Pancreas (tissue), 10 donors: ENCODE results near the gene TP53BP2. TPM values are rescaled to one million over a fixed set of nuclear protein-coding genes. Genes with fewer than 3 reads are reported as not detected.

Source experiments
- ATAC-seq, 4 donors: fragments of 200-7000 bp; cut with Tn5 transposase; one replicate each; pipeline versions ENCODE4 v1.8.0 to v1.9.1; 2020; ENCODE audit warnings: mild to moderate bottlenecking in 4 of 4, moderate library complexity in 4 of 4
- DNase-seq, 6 donors: peaks; one replicate each; pipeline ENCODE4 v3.0.0-alpha.2; 2020
- FAIRE-seq: peaks from 2 replicates; lab custom pipeline; 2012; peaks lifted over from hg19 to GRCh38; lab: Jason Lieb, UNC
- H3K27ac ChIP-seq, 4 donors: fragments of 200-600 bp; sonication (generic); 1 replicate in 3 of 4; 2 replicates in 1 of 4; pipeline versions ENCODE4 v1.5.0 to v1.8.0; 2020
- H3K27me3 ChIP-seq, 4 donors: fragments of 200-600 bp; one replicate each; pipeline ENCODE4 v1.8.0; 2021
- H3K36me3 ChIP-seq, 3 donors: fragments of 200-600 bp; sonication (generic) in 1 of 3; one replicate each; pipeline versions ENCODE4 v1.5.0 to v1.8.0; 2020 to 2021
- H3K4me1 ChIP-seq, 3 donors: fragments of 200-600 bp; one replicate each; pipeline ENCODE4 v1.8.0; 2021
- H3K4me3 ChIP-seq, 4 donors: fragments of 200-600 bp; sonication (generic) in 2 of 4; one replicate each; pipeline versions ENCODE4 v1.5.0 to v1.8.0; 2020 to 2021
- H3K9me3 ChIP-seq, 4 donors: fragments of 200-600 bp; one replicate each; pipeline ENCODE4 v1.8.0; 2021
- WGBS, 2 donors: extraction: QIAGEN DNeasy Blood & Tissue Kit; methylation state at CpG; one replicate each; pipeline ENCODE4 v1.1.7; 2013; 5-methylcytosine and 5-hydroxymethylcytosine counted together
- intact Hi-C, 3 donors: fragments of 100-400 bp; cut with DNase I; formaldehyde crosslinking; loops; one replicate each; pipeline versions ENCODE4 v1.11.1 to v1.14.2; 2022
- polyA plus RNA-seq, 2 donors: library from polyadenylated mRNA; stranded (reverse); fragments of 200-250 nt; gene quantifications; one replicate each; pipeline ENCODE4 v1.2.3, GENCODE V29; 2013
- total RNA-seq, 6 donors: library from RNA; stranded (reverse); fragmentation: NEBNext Ultra II Directional in 4 of 6; extraction: Animal tissue kit (Norgen Biotek cat#: 25700) in 4 of 6; gene quantifications; one replicate each; pipeline versions ENCODE4 v1.2.1 to v1.2.4, GENCODE V29; 2021 to 2023
- TF ChIP-seq, protein P1 (sequence below), 4 donors: fragments of 200-600 bp; sonication (generic) in 3 of 4; IDR thresholded peaks; one replicate each; pipeline versions ENCODE4 v1.5.0 to v1.8.0; 2021; ENCODE audit warnings: antibody characterized with exemption in 4 of 4
- donor health status: healthy with polysubstance abuse.
- donor health status: DM: no; HTN: no; CAD: no; lungs with moderate emphysema.
- donor health status: DM: no; HTN: no; CAD: no.
- donor health status: control.
- donor health status: control.
- donor health status: Bipolar disorder and iron deficiency.
- donor health status: DM: yes; HTN: yes; CAD: no.
- donor health status: DM: no; HTN: no; CAD: no.
- donor health status: DM: no; HTN: no; CAD: no.
- donor health status: DM: yes; HTN: yes; CAD: no.

Gene TP53BP2
- total and polyA plus RNA-seq, 8 donors: 5.5 to 31.7 (median 14.1) TPM

DNA sequence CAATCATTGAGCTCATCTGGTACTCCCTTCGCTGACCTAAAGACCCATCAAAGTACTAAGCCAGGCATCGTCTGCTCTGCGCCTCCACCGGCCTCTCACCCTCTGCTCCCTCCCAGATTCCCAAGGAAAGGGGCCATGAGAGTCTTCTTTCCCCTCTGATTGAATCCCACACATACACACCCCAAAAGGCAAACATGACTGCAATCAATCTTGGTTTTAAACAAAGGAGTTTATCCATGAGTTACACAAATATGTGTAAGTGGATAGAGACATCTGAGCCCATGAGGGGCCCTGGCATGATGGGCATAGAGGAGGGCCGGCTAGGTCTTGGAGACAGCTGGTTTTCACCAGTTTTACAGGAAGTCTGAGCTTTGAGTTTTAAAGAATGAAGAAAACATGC is 82.5 kb downstream of the TP53BP2 start:
- FAIRE-seq (no peak), DNase-seq (no peak), ATAC-seq (no peak)
- intact Hi-C loops: no loop called here
- H3K36me3 ChIP-seq: peaks cover 0 to 47% (median 4%) of the 10 kb centered on the region in 3 donors
- WGBS, 2 donors: 93 to 98% methylated on average over 5 of the region's 5 CpGs
- no peak overlapping the region for H3K4me3 ChIP-seq
- TF ChIP-seq, protein P1, sequence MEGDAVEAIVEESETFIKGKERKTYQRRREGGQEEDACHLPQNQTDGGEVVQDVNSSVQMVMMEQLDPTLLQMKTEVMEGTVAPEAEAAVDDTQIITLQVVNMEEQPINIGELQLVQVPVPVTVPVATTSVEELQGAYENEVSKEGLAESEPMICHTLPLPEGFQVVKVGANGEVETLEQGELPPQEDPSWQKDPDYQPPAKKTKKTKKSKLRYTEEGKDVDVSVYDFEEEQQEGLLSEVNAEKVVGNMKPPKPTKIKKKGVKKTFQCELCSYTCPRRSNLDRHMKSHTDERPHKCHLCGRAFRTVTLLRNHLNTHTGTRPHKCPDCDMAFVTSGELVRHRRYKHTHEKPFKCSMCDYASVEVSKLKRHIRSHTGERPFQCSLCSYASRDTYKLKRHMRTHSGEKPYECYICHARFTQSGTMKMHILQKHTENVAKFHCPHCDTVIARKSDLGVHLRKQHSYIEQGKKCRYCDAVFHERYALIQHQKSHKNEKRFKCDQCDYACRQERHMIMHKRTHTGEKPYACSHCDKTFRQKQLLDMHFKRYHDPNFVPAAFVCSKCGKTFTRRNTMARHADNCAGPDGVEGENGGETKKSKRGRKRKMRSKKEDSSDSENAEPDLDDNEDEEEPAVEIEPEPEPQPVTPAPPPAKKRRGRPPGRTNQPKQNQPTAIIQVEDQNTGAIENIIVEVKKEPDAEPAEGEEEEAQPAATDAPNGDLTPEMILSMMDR (IDR thresholded peaks at IDR 0.05): no peak
- no peaks in the 10 kb centered on the region for H3K27me3 ChIP-seq
- H3K4me1 ChIP-seq: no peaks in the 10 kb centered on the region
- H3K9me3 ChIP-seq: no peaks in the 10 kb centered on the region
- no peak overlapping the region for H3K27ac ChIP-seq

DNA sequence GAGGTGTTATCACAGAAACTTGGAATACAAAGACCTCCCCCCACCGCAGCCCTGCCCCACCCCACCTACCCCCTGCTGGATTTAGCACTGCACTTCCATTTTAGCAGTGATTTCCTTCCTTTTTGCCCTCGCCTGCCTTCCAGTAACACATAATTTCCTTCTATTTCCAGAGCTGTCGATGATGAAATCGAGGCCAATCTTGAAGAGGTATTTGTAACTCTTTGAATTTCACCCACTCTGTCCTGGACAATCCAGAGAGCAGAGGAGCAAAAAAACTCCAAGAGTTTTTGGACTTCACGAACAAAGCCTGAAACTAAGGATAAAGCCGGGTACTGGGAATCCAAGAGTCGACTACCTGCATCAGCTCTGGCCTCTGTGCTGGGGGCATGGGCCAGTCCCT is 84.3 kb downstream of the TP53BP2 start:
- no peak overlapping the region for H3K27ac ChIP-seq
- ATAC-seq (no peak), FAIRE-seq (no peak), DNase-seq (no peak)
- no peak overlapping the region for H3K4me3 ChIP-seq
- H3K4me1 ChIP-seq: no peaks in the 10 kb centered on the region
- no peaks in the 10 kb centered on the region for H3K9me3 ChIP-seq
- intact Hi-C loops: no loop called here
- TF ChIP-seq, protein P1 (IDR thresholded peaks at IDR 0.05): no peak
- WGBS, 2 donors: 81 to 88% methylated on average over 7 of the region's 7 CpGs
- no peaks in the 10 kb centered on the region for H3K27me3 ChIP-seq
- H3K36me3 ChIP-seq: peaks cover 0 to 59% (median 4%) of the 10 kb centered on the region in 3 donors

DNA sequence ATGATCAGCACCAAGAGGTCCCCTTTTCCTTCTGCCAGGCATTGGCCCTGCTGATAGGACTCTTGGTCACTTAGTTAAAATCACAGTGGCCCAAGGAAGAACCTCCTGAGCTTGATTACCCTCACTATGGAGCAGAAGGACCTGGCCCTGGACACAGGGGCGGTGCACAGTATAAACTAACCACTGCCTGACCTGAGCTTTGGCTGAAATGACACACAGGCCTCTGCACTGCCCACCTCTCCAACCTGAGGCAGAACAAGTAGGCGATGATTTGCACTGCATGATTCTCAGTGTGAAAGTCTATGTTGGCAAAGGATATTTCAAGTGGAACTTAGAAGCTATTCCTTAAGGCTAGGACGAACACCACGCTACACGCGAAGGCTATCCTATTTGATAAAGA is 84.9 kb downstream of the TP53BP2 start:
- Histone ChIP-seq H3K9me3 (no peaks in the 10 kb centered on the region), H3K27me3 (no peaks in the 10 kb centered on the region), H3K4me1 (no peaks in the 10 kb centered on the region), H3K36me3 (peaks cover 0 to 64% (median 4%) of the 10 kb centered on the region in 3 donors), H3K27ac (no peak overlapping the region), H3K4me3 (no peak overlapping the region)
- ATAC-seq: no peak
- WGBS, 2 donors: 73 to 81% methylated on average over 6 of the region's 6 CpGs
- intact Hi-C loops: no loop called here
- TF ChIP-seq, protein P1 (IDR thresholded peaks at IDR 0.05): no peak
- DNase-seq: no peak
- no peak for FAIRE-seq

DNA sequence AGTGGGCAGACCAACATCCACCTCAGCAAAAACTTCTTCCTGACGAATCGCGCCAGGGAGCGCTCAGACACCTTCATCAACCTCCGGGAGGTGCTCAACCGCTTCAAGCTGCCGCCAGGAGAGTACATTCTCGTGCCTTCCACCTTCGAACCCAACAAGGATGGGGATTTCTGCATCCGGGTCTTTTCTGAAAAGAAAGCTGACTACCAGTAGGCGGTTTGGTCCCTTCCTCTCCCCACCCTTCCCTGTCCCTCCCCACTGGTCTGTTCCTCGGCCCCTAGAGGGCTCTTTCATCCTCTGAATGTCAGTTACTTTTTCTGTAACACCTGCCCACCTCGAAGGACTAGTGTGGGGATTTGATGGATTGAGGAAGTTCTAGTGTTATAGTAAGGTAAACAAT is 86.5 kb downstream of the TP53BP2 start:
- TF ChIP-seq, protein P1 (IDR thresholded peaks at IDR 0.05): no peak
- H3K36me3 ChIP-seq: peaks cover 0 to 76% (median 8%) of the 10 kb centered on the region in 3 donors
- FAIRE-seq: no peak
- H3K27me3 ChIP-seq: no peaks in the 10 kb centered on the region
- no peak overlapping the region for H3K27ac ChIP-seq
- no peak for DNase-seq
- no peak overlapping the region for H3K4me3 ChIP-seq
- no peaks in the 10 kb centered on the region for H3K9me3 ChIP-seq
- H3K4me1 ChIP-seq: no peaks in the 10 kb centered on the region
- no peak for ATAC-seq
- WGBS, 2 donors: 89% methylated on average over 13 of the region's 13 CpGs
- intact Hi-C loops: no loop called here

DNA sequence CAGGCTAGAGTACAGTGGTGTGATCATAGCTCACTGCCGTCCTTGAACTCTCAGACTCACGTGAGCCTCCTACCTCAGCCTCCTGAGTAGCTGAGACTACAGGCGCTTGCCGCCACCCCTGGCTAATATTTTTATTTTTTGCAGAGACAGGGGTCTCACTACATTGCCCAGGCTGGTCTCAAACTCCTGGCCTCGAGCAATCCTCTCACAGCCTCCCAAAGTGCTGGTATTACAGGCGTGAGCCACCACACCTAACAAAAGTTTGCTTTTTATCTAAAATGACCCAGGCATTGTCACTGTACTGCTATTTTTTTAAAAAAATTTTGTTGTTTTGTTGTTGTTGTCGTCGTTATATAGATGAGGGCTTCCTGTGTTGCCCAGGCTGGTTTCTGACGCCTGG is 87.0 kb downstream of the TP53BP2 start:
- Histone ChIP-seq H3K9me3 (no peaks in the 10 kb centered on the region), H3K4me1 (no peaks in the 10 kb centered on the region), H3K27ac (no peak overlapping the region), H3K4me3 (no peak overlapping the region), H3K27me3 (no peaks in the 10 kb centered on the region), H3K36me3 (peaks cover 0 to 78% (median 9%) of the 10 kb centered on the region in 3 donors)
- 92 to 95% methylated on average over 9 of the region's 9 CpGs for whole genome bisulfite sequencing, 2 donors
- no peak for FAIRE-seq
- intact Hi-C loops: no loop called here
- no peak for ATAC-seq
- DNase-seq: no peak
- TF ChIP-seq, protein P1 (IDR thresholded peaks at IDR 0.05): no peak
